OCI-LY7 (cell line): ENCODE results near the gene BRICD5. TPM values are rescaled to one million over a fixed set of nuclear protein-coding genes. Genes with fewer than 3 reads are reported as not detected.

ENCODE experiments used
- BruUV-seq: library from RNA; stranded (reverse); fragments of 400-500 nt; replicated peaks from 2 replicates; lab custom pipeline; 2021; lab: Mats Ljungman, UMichigan
- CTCF ChIA-PET: fragments of 300-600 bp; sonication (Branson Sonifier 250); formaldehyde crosslinking; loops from one replicate; lab custom pipeline; 2022; ENCODE audit warnings: antibody characterized with exemption; ENCODE audit not compliant: unreplicated experiment; lab: Charles Lee
- POLR2A ChIA-PET: fragments of 300-600 bp; sonication (Branson Sonifier 250); formaldehyde crosslinking; loops from one replicate; lab custom pipeline; 2022; ENCODE audit warnings: antibody characterized with exemption; lab: Charles Lee
- DNase-seq: peaks from one replicate; pipeline ENCODE4 v3.0.0-alpha.2; 2015; ENCODE audit warnings: low spot score
- H2AFZ ChIP-seq: fragments of 200-600 bp; sonication (generic), shearing (Covaris generic); 2 replicates; pipeline ENCODE4 v1.6.1; 2014; ENCODE audit warnings: mild to moderate bottlenecking, antibody characterized with exemption, low read length, moderate library complexity
- H3K27ac ChIP-seq: fragments of 200-600 bp; sonication (generic); 2 replicates; pipeline ENCODE4 v1.5.1; 2014; ENCODE audit warnings: mixed run types, low read depth, mild to moderate bottlenecking, moderate library complexity, low read length, inconsistent platforms; ENCODE audit not compliant: poor library complexity, severe bottlenecking
- H3K36me3 ChIP-seq: fragments of 200-600 bp; sonication (generic); 2 replicates; pipeline ENCODE4 v1.6.1; 2014; ENCODE audit warnings: mild to moderate bottlenecking, antibody characterized with exemption, low read length, moderate library complexity, mixed read lengths; ENCODE audit not compliant: insufficient read depth
- H3K4me1 ChIP-seq: fragments of 200-600 bp; sonication (generic); 2 replicates; pipeline ENCODE4 v1.5.1; 2014; ENCODE audit warnings: mild to moderate bottlenecking, low read length; ENCODE audit not compliant: insufficient read depth, poor library complexity, severe bottlenecking
- H3K4me2 ChIP-seq: fragments of 200-600 bp; sonication (generic); 2 replicates; pipeline ENCODE4 v1.6.1; 2014; ENCODE audit warnings: mild to moderate bottlenecking, low read length
- H3K4me3 ChIP-seq: fragments of 200-600 bp; sonication (generic); 2 replicates; pipeline ENCODE4 v1.5.1; 2014; ENCODE audit warnings: mild to moderate bottlenecking, low read depth, low read length; ENCODE audit not compliant: poor library complexity, severe bottlenecking
- H3K79me2 ChIP-seq: fragments of 200-600 bp; sonication (generic); 2 replicates; pipeline ENCODE4 v1.6.1; 2016; ENCODE audit warnings: low read depth, mild to moderate bottlenecking, low read length, moderate library complexity, mixed read lengths; ENCODE audit not compliant: insufficient read depth
- H3K9me2 ChIP-seq: fragments of 200-600 bp; sonication (generic); 2 replicates; pipeline ENCODE4 v1.6.1; 2016; ENCODE audit warnings: mild to moderate bottlenecking, low read length, mixed read lengths; ENCODE audit not compliant: insufficient read depth
- H3K9me3 ChIP-seq: fragments of 200-600 bp; sonication (generic); 2 replicates; pipeline ENCODE4 v1.6.1; 2014; ENCODE audit warnings: mild to moderate bottlenecking, mixed run types, low read length, mixed read lengths
- H4K20me1 ChIP-seq: fragments of 200-600 bp; sonication (generic); 2 replicates; pipeline ENCODE4 v1.6.1; 2014; ENCODE audit warnings: mild to moderate bottlenecking, antibody characterized with exemption, low read length, moderate library complexity, mixed read lengths; ENCODE audit not compliant: insufficient read depth
- EZH2phosphoT487 ChIP-seq: fragments of 200-600 bp; sonication (generic); IDR thresholded peaks from 2 replicates; pipeline ENCODE4 v1.6.1; 2018; ENCODE audit warnings: low read depth, borderline replicate concordance, mild to moderate bottlenecking, mixed run types, antibody characterized with exemption, low read length, moderate library complexity, mixed read lengths
- intact Hi-C: fragments of 100-400 bp; cut with micrococcal nuclease; formaldehyde crosslinking; loops from one replicate; pipeline ENCODE4 v1.10.0; 2022; ENCODE audit not compliant: unreplicated experiment
- total RNA-seq, 2 experiments: library from RNA; depleted of rRNA in 1 of 2; stranded (reverse); fragments of >200 nt in 1 of 2; shearing (Covaris generic) in 1 of 2; gene quantifications; 2 replicates each; pipeline ENCODE4 v1.2.3, GENCODE V29; 2014 to 2022
- TF ChIP-seq, protein P1 (sequence below): fragments of 200-600 bp; sonication (generic); conservative IDR thresholded peaks from 2 replicates; pipeline ENCODE4 v1.5.1; 2014; ENCODE audit warnings: mild to moderate bottlenecking, antibody characterized with exemption, low read length, moderate library complexity, mixed read lengths

BRICD5 gene
- total RNA-seq, 2 experiments from 2014 or later = 30.4 to 31.7 TPM

DNA sequence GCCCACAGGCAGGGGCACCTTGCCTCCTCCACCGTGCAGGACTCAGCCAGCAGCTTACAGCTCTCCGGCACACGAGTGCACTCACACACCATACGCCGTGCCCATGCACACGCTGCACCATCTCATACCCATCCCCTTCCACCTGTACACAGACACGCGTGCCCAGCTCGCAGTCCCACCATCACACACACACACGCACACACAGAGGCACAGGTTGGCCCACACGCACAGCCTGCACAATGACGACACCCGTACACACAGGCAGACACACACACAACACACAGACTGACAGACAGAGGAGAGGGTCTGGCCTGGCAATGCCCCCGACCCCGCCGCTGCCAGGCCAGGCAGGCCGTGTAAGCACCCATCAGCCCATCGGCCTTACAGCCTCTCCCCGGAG, 26.3 kb downstream of the BRICD5 start:
- H3K4me2 ChIP-seq = no peak overlapping the region
- H3K36me3 ChIP-seq = peaks cover 9% of the 10 kb centered on the region
- H3K4me1 ChIP-seq = no peaks in the 10 kb centered on the region
- no peak overlapping the region for H3K4me3 ChIP-seq
- ChIA-PET POLR2A (interaction anchor here (0.6 kb wide), 1 partner anchor 196 kb away, joined by 4 read pairs; no protein-coding TSS in a partner anchor), CTCF (no interaction called here)
- no peak for DNase-seq
- BruUV-seq = no TSS peak
- H3K27ac ChIP-seq = no peak overlapping the region
- no peak overlapping the region for H2AFZ ChIP-seq
- H3K9me3 ChIP-seq = no peaks in the 10 kb centered on the region
- no peaks in the 10 kb centered on the region for H3K79me2 ChIP-seq
- H3K9me2 ChIP-seq = no peaks in the 10 kb centered on the region
- H4K20me1 ChIP-seq = no peaks in the 10 kb centered on the region
- TF ChIP-seq, protein P1, sequence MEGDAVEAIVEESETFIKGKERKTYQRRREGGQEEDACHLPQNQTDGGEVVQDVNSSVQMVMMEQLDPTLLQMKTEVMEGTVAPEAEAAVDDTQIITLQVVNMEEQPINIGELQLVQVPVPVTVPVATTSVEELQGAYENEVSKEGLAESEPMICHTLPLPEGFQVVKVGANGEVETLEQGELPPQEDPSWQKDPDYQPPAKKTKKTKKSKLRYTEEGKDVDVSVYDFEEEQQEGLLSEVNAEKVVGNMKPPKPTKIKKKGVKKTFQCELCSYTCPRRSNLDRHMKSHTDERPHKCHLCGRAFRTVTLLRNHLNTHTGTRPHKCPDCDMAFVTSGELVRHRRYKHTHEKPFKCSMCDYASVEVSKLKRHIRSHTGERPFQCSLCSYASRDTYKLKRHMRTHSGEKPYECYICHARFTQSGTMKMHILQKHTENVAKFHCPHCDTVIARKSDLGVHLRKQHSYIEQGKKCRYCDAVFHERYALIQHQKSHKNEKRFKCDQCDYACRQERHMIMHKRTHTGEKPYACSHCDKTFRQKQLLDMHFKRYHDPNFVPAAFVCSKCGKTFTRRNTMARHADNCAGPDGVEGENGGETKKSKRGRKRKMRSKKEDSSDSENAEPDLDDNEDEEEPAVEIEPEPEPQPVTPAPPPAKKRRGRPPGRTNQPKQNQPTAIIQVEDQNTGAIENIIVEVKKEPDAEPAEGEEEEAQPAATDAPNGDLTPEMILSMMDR = no peak
- no peak for TF ChIP-seq EZH2phosphoT487
- intact Hi-C loops = no loop called here

DNA sequence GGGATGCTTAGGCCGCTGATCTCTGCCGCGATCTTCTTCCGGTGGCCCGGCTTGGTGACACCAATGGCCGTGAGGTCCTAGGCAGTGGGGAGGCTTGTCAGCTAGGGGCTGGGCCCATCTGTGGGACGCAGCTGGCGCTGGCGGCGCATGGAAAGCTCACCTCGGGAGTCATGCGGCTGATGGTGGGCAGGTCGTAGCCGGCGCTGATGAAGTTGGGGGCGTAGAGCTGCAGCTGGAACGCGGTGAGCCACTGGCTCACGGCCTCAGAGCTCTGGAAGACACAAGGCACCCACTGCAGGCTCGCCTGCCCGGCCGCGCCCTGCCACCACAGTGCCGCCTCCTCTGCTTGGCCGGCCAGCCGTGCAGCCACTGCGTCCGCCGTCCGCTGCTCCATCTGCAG, 27.0 kb downstream of the BRICD5 start:
- TF ChIP-seq, protein P1 = no peak
- TF ChIP-seq EZH2phosphoT487 = no peak
- H3K9me2 ChIP-seq = no peaks in the 10 kb centered on the region
- intact Hi-C loops = no loop called here
- no peak for DNase-seq
- BruUV-seq = no TSS peak
- H4K20me1 ChIP-seq = no peaks in the 10 kb centered on the region
- ChIA-PET CTCF (no interaction called here), POLR2A (no interaction called here)
- no peak overlapping the region for H3K27ac ChIP-seq
- no peak overlapping the region for H3K4me2 ChIP-seq
- H3K4me3 ChIP-seq = no peak overlapping the region
- no peaks in the 10 kb centered on the region for H3K79me2 ChIP-seq
- peaks cover 12% of the 10 kb centered on the region for H3K36me3 ChIP-seq
- no peak overlapping the region for H2AFZ ChIP-seq
- no peaks in the 10 kb centered on the region for H3K4me1 ChIP-seq
- H3K9me3 ChIP-seq = no peaks in the 10 kb centered on the region

DNA sequence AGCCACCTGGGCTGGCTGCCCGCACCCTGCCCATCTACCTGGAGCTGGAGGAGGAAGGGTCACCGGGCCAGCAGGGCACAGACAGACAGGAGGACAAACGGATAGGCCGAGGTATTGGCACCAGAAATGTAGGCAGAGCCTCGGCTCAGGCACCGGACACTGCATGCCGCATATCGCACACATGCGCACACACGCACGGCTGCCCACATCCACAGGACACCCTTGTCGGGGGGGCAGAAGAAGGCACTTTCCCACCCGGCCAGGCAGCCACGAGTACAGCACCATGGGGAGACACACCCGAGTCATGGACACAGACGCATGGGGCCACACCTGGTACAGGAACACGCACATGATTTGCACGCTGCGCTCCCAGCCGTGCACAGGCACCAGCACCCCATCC, 28.7 kb downstream of the BRICD5 start:
- TF ChIP-seq, protein P1 = no peak
- no peak for TF ChIP-seq EZH2phosphoT487
- no peak overlapping the region for H3K4me3 ChIP-seq
- H3K9me3 ChIP-seq = no peaks in the 10 kb centered on the region
- no peak overlapping the region for H3K4me2 ChIP-seq
- BruUV-seq = no TSS peak
- no peak overlapping the region for H3K27ac ChIP-seq
- H3K79me2 ChIP-seq = no peaks in the 10 kb centered on the region
- peaks cover 29% of the 10 kb centered on the region for H3K36me3 ChIP-seq
- POLR2A ChIA-PET = no interaction called here
- intact Hi-C loops = no loop called here
- H2AFZ ChIP-seq = no peak overlapping the region
- CTCF ChIA-PET = no interaction called here
- no peak for DNase-seq
- no peaks in the 10 kb centered on the region for H3K9me2 ChIP-seq
- no peaks in the 10 kb centered on the region for H4K20me1 ChIP-seq
- H3K4me1 ChIP-seq = no peaks in the 10 kb centered on the region
